T-helper 9 cell (primary cell): ENCODE data around the gene UGT1A9.
A peak's percentile ranks its signal among the peaks of the same experiment; 100 is the strongest.
"Not testable (repeated sequence)": the region's sequence is repeated elsewhere in the genome, so short reads cannot be mapped to it uniquely, and the experiment has no call there.

Experiments
- DNase-seq: peaks from one replicate; pipeline ENCODE4 v3.0.0-alpha.2; 2020

The UGT1A9 gene

DNA sequence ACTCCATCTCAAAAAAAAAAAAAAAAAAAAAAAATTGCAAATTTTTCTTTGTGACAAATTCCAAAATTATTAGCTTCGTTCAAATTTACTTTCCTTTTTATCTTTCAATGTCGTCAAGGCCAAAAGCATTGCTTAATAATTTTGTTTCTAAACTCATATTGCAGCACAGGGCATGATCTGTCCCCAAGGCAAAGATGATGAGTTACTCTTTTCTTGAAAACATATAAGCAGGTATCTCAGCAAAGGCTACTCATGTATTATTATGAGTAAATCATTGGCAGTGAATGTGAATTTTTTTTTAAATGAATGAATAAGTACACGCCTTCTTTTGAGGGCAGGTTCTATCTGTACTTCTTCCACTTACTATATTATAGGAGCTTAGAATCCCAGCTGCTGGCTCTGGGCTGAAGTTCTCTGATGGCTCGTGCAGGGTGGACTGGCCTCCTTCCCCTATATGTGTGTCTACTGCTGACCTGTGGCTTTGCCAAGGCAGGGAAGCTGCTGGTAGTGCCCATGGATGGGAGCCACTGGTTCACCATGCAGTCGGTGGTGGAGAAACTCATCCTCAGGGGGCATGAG lies 9.9 kb downstream of the UGT1A9 start, which contains the start of gene UGT1A7:
TSS of gene UGT1A7 (plus strand) at position 381 of the 579 bp plus-strand sequence. CDS start at position 418, 37 bp downstream.
- no peak for DNase-seq

DNA sequence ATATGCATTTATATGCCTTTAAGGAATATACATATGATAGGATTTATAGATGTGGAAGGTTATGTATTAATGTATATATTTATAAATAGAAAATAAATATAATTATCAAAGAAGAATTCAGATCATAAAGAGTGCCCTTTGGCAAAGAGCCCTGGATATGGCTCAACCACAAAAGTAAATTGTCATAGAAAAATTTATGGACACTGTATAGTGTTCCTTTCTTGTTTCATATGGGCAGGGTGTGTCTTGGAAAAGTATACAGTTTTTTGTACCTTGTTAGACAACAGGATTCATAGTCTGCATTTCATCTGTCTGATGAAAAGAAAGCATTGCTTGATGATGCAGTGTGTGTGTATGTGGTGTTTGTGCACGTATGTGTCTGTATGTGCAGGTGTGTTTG lies 12.9 kb downstream of the UGT1A9 start:
- no peak for DNase-seq

DNA sequence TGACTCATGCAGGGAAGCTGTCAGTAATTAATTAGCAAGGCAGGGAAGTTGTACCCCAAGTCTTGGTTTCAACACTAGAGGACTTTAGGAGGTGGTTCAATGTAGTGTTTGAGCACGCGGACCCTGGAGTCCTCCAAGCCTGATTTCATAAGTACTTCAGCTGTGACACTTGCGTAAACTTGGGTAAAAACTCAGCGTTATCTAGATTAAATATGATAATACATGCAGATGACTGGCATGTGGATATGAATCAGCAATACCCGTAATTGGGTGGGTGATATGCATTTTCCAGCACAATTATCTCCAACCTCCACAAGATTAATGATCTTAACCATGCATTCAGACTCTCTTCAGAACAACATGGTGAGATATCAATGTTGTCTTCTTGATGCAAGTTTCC lies 15.2 kb downstream of the UGT1A9 start:
- DNase-seq = no peak

DNA sequence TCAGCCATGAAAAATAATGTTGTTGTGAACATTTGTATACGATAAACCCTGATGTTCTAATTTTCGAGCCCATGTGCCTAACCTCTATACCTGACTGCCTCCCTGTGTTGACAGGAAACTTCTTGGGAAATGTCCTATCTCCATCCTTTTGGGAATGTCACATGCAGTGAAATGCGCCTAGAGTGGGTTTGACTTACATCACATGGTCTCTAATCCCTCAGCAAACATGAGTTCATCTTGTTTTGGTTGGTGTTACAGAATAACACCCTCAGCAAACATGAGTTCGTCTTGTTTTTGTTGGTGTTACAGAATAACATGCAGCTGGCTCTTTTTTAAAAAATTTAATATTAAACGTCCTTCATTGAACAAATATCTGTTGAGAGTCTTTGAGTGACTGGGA lies 16.6 kb downstream of the UGT1A9 start:
- no peak for DNase-seq

DNA sequence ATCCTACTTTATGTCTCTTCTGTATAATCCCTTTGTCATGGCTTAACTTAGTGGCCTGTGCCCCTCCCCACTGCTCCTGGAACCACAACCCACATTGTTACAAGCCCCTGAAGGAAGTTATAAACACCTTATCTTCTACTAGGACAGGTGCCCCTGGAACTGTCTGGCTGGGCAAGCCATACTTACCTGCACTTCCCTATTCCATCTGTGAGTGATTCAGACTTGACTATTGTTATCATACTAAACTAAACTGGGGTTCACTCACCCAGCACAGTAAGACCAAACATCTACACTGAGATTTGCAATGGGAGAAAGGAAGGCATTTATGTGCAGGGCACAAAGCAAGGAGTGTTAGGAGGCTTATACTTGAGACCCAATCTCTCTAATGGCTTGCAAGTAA lies 17.3 kb downstream of the UGT1A9 start:
- DNase-seq = no peak

DNA sequence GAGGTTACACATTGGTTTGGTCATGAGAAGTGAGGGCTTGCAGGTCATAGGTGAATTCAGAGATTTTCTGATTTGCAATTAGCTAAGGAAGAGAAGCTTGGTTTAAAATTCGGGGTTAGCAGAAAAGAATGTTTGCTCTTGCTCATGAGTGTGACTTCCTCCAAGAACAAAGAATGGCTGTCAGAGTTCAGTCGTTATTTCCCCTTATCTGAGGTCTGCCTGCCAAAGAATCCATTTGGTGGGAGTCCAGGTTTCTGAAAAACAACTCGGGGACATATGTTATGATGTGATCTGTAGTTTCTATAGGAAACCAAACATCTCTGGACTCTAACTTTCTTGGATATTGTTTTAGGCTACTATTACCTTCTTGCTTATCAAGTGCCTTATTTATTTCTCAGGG lies 17.8 kb downstream of the UGT1A9 start:
- DNase-seq = no peak

DNA sequence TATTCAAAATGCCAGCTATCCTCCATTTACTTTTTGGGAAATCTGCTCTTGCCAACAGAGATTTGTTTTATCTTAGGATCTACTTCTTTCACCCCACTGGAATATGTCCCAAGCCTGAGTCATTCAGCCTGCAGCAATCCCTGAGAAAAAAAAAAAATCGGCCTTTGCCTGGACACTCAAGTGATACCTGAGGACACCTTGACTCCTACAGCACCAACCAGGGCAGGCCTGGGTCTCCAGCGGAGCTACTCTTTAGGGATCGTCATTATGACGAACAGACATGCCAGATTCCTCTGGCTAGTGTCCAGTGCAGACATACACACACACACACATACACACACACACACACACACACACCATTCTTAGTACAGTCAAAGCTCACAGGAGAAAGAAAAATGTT lies 18.7 kb downstream of the UGT1A9 start:
- DNase-seq = no peak

DNA sequence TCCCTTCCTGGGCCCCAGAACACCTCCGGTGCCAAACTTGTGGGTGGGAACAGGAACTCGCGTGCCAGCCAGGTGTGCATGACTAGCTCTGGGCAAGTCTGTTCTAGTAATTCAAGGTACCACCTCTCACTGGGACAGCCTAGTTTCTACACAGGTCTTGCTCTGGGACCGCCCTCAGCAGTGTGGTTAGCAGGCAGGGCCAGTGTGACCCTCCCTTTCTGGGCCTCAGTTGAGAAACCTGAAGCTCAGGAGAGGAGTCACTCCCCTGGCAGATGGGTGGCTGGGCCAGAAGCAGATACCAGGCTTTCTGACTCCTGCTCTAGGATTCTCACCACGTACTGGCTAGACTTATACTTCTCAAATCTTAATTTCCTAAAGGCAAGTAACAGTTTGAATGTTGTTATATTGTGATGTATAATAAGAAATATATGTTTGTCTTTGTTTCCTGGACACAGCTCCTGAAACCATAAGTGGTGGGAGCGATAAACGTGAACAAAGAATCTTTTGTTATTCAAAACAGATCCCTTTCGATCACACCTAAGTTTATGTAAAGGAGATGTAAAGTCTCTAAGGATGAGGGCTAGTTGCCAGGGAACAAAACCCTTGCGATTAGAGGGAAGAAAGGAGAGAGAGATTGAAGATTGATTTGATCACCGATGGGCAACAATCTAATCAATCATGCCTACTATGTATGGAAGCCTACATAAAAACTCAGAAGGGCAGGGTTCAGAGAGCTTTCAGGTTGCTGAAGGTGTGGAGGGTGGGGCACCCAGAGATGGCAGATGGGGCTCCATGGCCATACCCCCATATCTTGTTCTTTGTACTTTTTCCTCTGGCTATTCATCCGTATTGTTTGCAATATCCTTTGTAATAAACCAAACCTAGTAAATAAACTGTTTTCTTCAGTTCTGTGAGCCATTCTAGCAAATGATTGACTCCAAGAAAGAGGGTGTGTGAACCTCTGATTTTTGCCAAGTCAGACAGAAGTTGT lies 20.0 kb downstream of the UGT1A9 start:
- DNase-seq = no peak

DNA sequence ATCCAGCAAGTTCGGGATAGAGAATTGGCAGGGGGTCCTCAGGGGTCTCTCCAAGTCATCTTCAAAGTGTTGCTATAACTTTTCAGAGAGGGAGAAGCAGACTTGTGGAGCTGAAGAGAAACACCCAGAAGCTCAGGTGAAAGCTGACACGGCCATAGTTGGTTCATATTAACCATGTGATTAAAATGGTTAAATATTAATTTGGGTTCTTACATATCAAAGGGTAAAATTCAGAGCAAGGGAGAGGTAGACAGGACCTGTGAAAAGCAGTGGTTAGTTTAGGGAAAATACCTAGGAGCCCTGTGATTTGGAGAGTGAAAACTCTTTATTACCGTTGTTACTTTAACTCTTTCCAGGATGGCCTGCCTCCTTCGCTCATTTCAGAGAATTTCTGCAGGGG lies 20.9 kb downstream of the UGT1A9 start, which contains the start of gene UGT1A6:
TSS of gene UGT1A6 (plus strand) at position 243 of the 400 bp plus-strand sequence. CDS start at position 358, 115 bp downstream.
- DNase-seq = no peak

DNA sequence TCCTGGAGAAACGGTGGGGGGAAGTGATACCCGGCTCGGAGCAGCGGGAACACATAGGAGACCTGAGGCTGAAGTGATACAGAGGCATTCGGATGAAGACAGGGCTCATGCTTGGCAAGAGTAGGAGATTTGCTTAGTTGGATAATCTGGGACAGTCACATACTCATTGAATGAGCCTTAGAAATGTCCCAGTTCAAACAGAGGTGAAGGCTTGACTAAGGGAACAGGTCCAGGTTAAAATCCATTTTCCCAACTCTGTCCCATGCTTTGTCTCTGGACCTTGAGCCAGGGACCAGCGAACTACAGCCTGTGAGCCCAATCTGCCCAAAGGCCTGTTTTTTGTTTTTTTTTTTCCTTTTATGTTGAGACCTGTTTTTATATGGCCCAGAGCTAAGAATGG lies 22.3 kb downstream of the UGT1A9 start:
- DNase-seq = no peak

DNA sequence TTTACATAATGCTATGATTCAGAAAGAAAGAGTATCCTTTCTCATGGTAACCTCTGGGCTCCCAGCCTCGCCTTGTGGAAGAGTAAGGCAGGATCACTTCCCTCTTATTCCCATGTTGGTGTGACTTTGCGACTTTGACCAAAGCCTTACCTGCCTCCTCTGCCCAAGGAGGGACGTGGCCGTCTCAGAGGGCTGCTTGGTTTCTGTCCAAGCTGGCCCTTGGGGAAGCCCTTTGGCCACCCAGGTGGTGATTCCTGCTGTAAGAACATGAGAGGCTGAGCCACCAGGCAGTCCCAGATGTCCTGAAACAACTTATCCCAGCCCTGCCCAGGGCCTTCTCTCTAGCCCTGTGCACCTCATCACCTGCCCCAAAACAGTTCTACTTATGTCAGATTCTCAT lies 27.0 kb downstream of the UGT1A9 start:
- no peak for DNase-seq

DNA sequence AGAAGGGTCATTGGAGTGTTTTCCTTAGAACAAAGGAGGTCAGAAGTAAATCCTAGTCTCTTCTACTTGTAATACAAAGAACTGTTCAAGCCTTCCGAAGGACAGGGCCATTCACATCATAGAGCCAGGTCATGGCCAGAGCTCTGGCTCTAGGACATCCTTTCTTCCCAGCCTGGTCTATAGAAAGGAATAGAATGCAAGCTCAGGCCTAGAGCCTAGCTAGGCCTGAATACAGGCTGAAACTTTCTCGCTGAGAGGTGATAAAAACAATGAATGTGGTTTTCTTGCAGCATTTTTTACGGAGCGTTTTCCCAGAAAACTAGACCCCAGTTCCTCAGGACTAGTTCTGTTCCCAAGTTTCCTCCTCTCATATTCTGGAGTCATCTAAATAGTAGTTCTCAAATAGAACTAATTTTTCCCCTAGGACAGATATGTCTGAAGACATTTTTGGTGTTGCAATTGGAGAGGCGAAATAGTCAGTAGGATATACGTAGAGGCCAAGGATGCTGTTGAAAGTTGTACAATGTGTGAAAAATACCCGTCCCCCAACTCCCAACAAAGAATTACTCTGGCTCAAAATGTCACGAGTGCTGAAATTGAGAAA lies 27.8 kb downstream of the UGT1A9 start:
- no peak for DNase-seq

DNA sequence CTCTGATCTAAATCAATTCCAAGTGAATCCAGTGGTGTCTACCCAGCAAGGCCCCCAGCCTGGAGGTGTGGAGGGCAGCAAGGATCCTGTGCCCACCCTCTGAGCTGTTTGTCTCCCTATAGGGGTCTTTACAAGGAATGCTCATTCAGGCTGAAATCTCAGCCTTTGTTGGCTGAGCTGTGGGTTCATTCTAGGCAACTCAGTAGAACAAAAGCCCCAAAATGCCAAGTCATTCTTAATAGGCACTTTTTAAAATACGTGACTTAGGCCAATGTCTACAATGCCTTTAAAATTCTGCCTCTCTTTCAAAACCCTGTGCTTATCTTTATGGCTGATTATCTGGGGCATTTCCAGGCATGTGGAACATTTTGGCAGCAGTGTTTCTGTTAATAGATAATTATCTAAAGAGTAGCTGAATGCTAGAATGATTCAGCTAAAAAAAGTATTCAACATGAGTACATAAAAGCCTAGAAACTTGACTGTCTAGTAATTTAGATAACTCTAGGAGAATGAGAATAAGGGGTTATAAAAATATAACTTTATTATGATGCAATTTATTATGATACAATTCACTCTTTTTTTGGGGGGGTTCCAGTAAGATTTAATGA lies 28.4 kb downstream of the UGT1A9 start:
- DNase-seq = no peak

DNA sequence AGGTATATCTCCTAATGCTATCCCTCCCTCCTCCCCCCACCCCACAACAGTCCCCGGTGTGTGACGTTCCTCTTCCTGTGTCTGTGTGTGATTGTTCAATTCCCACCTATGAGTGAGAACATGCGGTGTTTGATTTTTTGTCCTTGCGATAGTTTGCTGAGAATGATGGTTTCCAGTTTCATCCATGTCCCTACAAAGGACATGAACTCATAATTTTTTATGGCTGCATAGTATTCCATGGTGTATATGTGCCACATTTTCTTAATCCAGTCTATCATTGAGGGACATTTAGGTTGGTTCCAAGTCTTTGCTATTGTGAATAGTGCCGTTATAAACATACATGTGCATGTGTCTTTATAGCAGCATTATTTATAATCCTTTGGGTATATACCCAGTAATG lies 29.1 kb downstream of the UGT1A9 start:
- not testable (repeated sequence) for DNase-seq

DNA sequence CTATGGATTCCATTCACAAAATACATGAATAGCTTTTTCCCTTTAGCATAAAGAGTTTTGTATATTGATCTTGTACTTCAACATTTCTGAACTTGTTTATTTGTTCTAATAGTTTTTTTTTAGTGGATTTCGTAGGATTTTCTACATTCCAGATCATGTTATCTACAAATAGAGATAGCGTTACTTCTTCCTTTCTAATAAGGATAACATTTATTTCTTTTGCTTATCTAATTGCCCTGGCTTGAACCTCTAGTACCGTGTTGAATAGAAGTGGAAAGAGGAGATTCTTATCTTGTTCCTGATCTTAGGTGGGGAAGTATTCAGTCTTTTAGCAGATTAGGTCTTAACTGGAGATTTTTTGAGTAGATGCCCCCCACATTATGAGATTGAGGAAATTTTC lies 30.5 kb downstream of the UGT1A9 start:
- DNase-seq = no peak

DNA sequence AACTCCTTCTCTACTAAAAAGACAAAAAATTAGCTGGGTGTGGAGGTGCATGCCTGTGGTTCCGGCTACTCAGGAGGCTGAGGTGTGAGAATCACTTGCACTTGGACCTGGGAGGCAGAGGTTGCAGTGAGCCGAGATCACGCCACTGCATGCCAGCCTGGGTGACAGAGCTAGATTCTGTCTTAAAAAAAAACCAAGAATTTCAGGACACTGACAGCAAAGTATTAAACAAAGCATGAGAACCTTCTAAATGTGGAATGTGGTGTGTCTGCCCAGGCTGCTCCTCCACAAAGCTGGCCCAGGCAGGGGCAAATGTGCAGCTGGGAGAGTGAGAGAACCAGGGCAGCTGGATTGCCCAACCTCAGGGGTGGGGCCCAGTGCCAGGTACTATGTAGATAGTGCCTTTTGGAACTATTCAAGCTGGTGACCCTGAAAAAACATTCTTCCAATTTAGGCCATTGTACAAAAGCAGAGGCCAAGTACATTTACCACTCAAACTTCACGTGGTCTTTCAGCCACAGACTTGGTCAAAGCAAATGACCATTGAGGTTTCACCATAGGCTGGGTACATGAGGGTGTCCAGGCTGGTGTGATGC lies 34.3 kb downstream of the UGT1A9 start:
- no peak for DNase-seq

DNA sequence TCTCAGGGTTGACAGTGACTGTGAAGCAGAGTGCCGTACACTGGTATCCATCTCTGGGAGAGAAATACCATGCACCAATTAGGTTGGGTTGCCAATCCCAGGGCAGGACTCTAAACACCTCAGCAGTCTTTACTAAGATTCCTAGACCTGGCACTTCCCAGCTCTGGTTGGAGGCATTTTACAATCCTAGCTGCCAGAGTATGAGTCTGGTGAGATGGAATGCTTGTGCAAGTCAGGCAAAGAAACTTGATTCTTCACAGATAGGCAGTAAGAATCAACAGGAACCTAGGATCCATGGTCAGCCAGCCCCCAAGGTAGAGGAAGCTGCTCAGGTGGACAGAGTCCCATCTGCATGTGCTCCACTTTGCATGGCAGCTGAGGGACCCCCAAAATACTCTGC lies 35.0 kb downstream of the UGT1A9 start:
- DNase-seq = no peak

DNA sequence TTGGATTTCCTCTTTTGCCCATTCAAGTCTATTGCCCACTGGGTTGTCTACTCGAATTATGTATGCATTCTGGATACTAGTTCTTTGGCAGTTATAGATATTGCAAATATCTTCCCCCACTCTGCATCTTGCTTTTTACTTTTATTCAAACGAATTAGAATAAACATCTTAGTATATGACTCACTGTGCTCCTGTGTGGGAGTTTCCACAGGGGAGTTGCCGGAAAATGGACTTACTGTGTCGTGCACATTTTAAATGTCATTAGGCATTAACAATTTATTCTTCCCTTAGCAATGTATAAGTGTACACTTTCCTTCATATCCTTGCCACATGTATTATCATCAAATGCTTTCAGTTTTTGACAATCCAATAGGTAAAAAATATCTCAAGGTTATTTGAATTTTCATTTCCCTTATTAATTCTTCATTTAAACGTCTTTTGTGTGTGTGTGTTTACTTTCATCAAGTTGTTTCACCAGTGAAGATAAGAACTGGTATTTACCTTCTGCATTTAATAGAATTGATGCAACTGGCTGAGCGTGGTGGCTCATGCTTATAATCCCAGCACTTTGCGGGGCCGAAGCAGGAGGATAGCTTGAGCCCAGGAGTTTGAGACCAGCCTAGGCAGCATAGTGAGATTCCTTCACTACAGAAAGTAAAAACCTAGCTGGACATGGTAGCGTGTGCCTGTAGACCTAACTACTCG lies 36.4 kb downstream of the UGT1A9 start:
- DNase-seq = no peak

DNA sequence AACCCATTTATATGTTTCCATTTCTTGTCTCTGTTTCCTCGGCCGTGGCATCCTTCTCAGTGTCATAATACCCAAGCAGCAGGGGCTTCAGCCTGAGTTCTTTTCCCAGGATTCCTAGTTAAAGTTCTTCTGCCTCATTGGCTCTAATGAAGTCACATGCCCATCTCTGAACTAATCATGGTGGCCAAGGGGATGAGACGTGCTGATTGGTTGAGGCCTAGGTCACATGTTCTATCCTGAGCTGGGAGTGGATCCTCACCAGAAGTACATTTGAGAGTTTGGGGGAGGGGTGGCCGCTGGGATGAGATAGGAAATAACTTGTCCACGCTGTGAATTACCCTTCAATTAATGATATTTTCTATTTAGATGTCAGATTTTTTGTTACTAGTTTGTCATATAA lies 37.2 kb downstream of the UGT1A9 start:
- DNase-seq = no peak

DNA sequence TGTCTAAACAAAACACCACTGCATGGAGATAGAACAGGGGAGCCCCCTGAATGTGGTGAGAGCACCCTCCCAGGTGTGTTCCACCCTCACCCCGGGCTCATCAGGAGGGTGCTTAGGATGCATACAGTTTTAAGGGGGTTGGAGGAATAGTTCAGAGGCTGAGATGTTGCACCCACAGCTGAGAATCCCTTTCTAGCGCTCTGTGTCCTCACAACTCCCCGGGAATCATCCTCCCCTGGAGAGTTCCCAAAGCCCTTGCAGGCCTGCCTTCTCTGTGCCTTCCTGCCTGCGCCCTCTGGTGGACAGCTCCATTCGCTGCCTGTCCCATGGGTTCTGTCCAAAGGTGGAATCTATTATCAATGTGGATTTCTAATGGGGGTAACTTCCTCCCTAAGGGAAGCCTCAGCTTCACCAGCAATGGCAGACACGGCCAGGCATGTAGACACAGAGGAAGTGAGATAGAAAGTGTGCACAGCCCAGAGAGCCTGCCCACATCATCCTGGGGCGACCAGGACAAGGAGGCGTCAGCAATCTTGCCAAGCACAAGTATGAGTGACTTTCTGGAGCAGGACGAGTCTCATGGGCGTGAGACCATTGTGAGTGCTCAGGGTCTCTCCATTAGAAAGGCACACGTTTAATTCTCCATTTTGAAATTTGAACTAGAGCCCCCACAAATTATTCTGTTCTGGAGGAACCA lies 39.8 kb downstream of the UGT1A9 start:
- peak; percentile 58 for DNase-seq

DNA sequence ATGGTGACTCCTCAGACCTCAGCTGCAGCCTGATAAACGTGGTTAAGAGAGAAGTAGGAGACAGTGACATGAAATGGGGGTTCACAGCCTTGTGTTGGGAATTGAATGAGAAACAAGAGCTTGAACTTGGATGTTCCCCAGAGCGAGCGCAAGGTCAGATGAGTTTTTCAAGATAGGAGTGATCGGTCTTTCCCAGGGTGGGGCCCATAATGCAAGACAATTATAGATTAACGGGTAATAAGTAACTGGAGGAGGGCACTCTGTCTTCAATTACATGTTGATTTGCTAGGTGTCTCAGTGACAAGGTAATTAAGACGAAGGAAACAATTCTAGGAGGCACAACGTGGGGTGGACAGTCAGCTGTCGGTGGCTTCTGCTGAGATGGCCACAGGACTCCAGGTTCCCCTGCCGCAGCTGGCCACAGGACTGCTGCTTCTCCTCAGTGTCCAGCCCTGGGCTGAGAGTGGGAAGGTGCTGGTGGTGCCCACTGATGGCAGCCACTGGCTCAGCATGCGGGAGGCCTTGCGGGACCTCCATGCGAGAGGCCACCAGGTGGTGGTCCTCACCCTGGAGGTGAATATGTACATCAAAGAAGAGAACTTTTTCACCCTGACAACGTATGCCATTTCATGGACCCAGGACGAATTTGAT lies 41.0 kb downstream of the UGT1A9 start, which contains the start of gene UGT1A5:
TSS of gene UGT1A5 (plus strand) at position 297 of the 651 bp plus-strand sequence. CDS start at position 382, 85 bp downstream.
- no peak for DNase-seq
